OCI-LY1 (cell line): Measurements from ENCODE around the gene AUP1.

Experiments
- H2AFZ ChIP-seq: fragments of 200-600 bp; sonication (generic), shearing (Covaris generic); 2 replicates; pipeline ENCODE4 v1.6.0; 2014; ENCODE audit warnings: antibody characterized with exemption, mild to moderate bottlenecking, low read length
- H3F3A ChIP-seq: fragments of 200-600 bp; sonication (generic), shearing (Covaris generic); 2 replicates; pipeline ENCODE4 v1.6.0; 2014; ENCODE audit warnings: mild to moderate bottlenecking, antibody characterized with exemption, low read length, moderate library complexity; ENCODE audit not compliant: insufficient read depth
- H3K27ac ChIP-seq: fragments of 200-600 bp; sonication (generic); 2 replicates; pipeline ENCODE4 v1.5.1; 2014; ENCODE audit warnings: low read length, mixed run types, mild to moderate bottlenecking, low read depth; ENCODE audit not compliant: poor library complexity, severe bottlenecking
- H3K27me3 ChIP-seq: fragments of 200-600 bp; sonication (generic); 2 replicates; pipeline ENCODE4 v1.6.0; 2014; ENCODE audit warnings: antibody characterized with exemption, mild to moderate bottlenecking, low read length, moderate library complexity; ENCODE audit not compliant: insufficient read depth
- H3K36me3 ChIP-seq: fragments of 200-600 bp; sonication (generic); 2 replicates; pipeline ENCODE4 v1.6.1; 2014; ENCODE audit warnings: mild to moderate bottlenecking, antibody characterized with exemption, low read length, moderate library complexity, mixed read lengths; ENCODE audit not compliant: insufficient read depth
- H3K4me1 ChIP-seq: fragments of 200-600 bp; sonication (generic); 2 replicates; pipeline ENCODE4 v1.5.1; 2014; ENCODE audit warnings: mild to moderate bottlenecking, low read length, moderate library complexity; ENCODE audit not compliant: insufficient read depth, severe bottlenecking
- H3K4me2 ChIP-seq: fragments of 200-600 bp; sonication (generic), shearing (Covaris generic); 2 replicates; pipeline ENCODE4 v1.6.1; 2014; ENCODE audit warnings: low read length
- H3K4me3 ChIP-seq: fragments of 200-600 bp; sonication (generic); 2 replicates; pipeline ENCODE4 v1.5.1; 2014; ENCODE audit warnings: low read length, low read depth, mild to moderate bottlenecking, mixed read lengths; ENCODE audit not compliant: poor library complexity, severe bottlenecking
- H3K79me2 ChIP-seq: fragments of 200-600 bp; shearing (Covaris generic); 2 replicates; pipeline ENCODE4 v1.6.1; 2016; ENCODE audit warnings: mixed run types, low read length, mixed read lengths; ENCODE audit not compliant: insufficient read depth
- H3K9ac ChIP-seq: fragments of 200-600 bp; sonication (generic), shearing (Covaris generic); 2 replicates; pipeline ENCODE4 v1.6.1; 2014; ENCODE audit warnings: mild to moderate bottlenecking, low read length, mixed read lengths
- H3K9me2 ChIP-seq: fragments of 200-600 bp; sonication (generic), shearing (Covaris generic); 2 replicates; pipeline ENCODE4 v1.6.1; 2014; ENCODE audit warnings: low read depth, mild to moderate bottlenecking, low read length, mixed read lengths
- H3K9me3 ChIP-seq: fragments of 200-600 bp; shearing (Covaris generic); 2 replicates; pipeline ENCODE4 v1.6.1; 2014; ENCODE audit warnings: low read length, mixed read lengths
- H4K20me1 ChIP-seq: fragments of 200-600 bp; sonication (generic), shearing (Covaris generic); 2 replicates; pipeline ENCODE4 v1.6.0; 2016; ENCODE audit warnings: mild to moderate bottlenecking, low read length; ENCODE audit not compliant: insufficient read depth
- CTCF ChIP-seq: fragments of 200-600 bp; sonication (generic), shearing (Covaris generic); IDR thresholded peaks from 2 replicates; pipeline ENCODE4 v1.5.1; 2017; ENCODE audit warnings: mild to moderate bottlenecking, antibody characterized with exemption, low read length, moderate library complexity, mixed read lengths
- EZH2 ChIP-seq: fragments of 200-600 bp; sonication (generic), shearing (Covaris generic); IDR thresholded peaks from 2 replicates; pipeline ENCODE4 v1.8.0; 2017; ENCODE audit warnings: borderline replicate concordance, mixed run types, mild to moderate bottlenecking, antibody characterized with exemption, low read length, moderate library complexity, mixed read lengths

AUP1 gene

GRCh38 chr2:74576863-74577229, 47.3 kb upstream of the AUP1 start:
- Histone ChIP-seq H3K9ac (no peak overlapping the region), H3K9me3 (no peaks in the 10 kb centered on the region), H3K36me3 (no peaks in the 10 kb centered on the region), H3K27ac (no peak overlapping the region), H3K79me2 (no peaks in the 10 kb centered on the region), H3K4me2 (no peak overlapping the region), H3K4me1 (peaks cover 14% of the 10 kb centered on the region), H4K20me1 (no peaks in the 10 kb centered on the region), H3K4me3 (no peak overlapping the region), H3F3A (no peaks in the 10 kb centered on the region), H3K9me2 (no peaks in the 10 kb centered on the region), H3K27me3 (no peaks in the 10 kb centered on the region), H2AFZ (no peak overlapping the region)
- TF ChIP-seq EZH2 (no peak), CTCF (no peak)

GRCh38 chr2:74576211-74576862, 46.8 kb upstream of the AUP1 start:
- no peaks in the 10 kb centered on the region for H3K27me3 ChIP-seq
- H3K36me3 ChIP-seq: no peaks in the 10 kb centered on the region
- H3K9me3 ChIP-seq: no peaks in the 10 kb centered on the region
- no peaks in the 10 kb centered on the region for H3F3A ChIP-seq
- H3K27ac ChIP-seq: no peak overlapping the region
- peaks cover 19% of the 10 kb centered on the region for H3K4me1 ChIP-seq
- H3K9ac ChIP-seq: no peak overlapping the region
- TF ChIP-seq EZH2 (no peak), CTCF (no peak)
- H3K4me3 ChIP-seq: no peak overlapping the region
- H3K79me2 ChIP-seq: no peaks in the 10 kb centered on the region
- H4K20me1 ChIP-seq: no peaks in the 10 kb centered on the region
- no peak overlapping the region for H3K4me2 ChIP-seq
- H3K9me2 ChIP-seq: no peaks in the 10 kb centered on the region
- no peak overlapping the region for H2AFZ ChIP-seq

GRCh38 chr2:74575320-74575719, 45.8 kb upstream of the AUP1 start:
- no peaks in the 10 kb centered on the region for H3K9me3 ChIP-seq
- no peaks in the 10 kb centered on the region for H3K36me3 ChIP-seq
- no peak overlapping the region for H3K4me3 ChIP-seq
- no peak for TF ChIP-seq EZH2
- TF ChIP-seq CTCF: no peak
- H3K79me2 ChIP-seq: no peaks in the 10 kb centered on the region
- no peak overlapping the region for H3K4me2 ChIP-seq
- H3K9me2 ChIP-seq: no peaks in the 10 kb centered on the region
- no peak overlapping the region for H2AFZ ChIP-seq
- H3K27me3 ChIP-seq: no peaks in the 10 kb centered on the region
- no peaks in the 10 kb centered on the region for H4K20me1 ChIP-seq
- no peak overlapping the region for H3K27ac ChIP-seq
- H3K4me1 ChIP-seq: peaks cover 25% of the 10 kb centered on the region
- no peak overlapping the region for H3K9ac ChIP-seq
- H3F3A ChIP-seq: no peaks in the 10 kb centered on the region
